Activated CD4-positive, alpha-beta T cell treated with anti-CD3 and anti-CD28 coated beads, Interleukin-2, amount 50 U/mL, for 24 hours (primary cell): ENCODE data around the gene DAZAP2.
"Not testable (repeated sequence)": the region's sequence is repeated elsewhere in the genome, so short reads cannot be mapped to it uniquely, and the experiment has no call there.

Source experiments
- DNase-seq, 2 donors: peaks; one replicate each; pipeline ENCODE4 v3.0.0-alpha.2; 2020; ENCODE audit warnings: low read depth in 1 of 2, low spot score in 1 of 2

Gene DAZAP2

GRCh38 chr12:51217133-51217967, 21.3 kb upstream of the DAZAP2 start:
- no peak for DNase-seq

DNA sequence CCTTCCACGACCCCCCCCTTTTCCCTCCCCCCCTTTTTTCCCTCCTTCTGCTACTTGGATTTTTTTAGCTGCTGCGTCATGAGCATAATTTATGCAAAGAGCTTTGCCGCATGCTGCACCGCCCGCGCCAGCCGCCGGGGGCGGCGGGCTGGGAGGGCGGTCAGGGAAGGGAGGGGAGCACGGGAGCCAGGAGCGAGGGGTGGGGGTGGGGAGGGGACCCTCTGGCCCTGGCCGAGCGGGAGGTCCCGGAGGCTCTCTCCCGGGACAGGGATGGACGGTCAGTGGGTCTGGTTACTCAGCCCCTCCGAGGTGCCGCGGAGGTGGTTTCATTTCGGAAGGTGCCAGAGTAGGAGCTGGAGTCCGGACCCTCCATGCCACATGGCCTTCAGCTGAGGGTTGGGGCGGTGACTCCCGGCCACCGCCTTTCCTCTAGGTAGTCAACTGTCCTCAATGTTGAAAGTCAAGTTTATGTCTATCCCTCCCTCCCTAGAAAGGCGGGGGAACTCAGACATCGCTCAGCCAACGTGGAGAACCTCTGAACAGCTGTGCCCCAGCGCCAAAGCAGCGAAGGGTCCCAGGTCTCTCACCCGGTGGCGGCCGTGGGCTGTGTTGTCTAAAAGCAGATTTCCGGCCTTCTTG, 20.5 kb upstream of the DAZAP2 start, which contains the start of gene POU6F1:
POU6F1 (minus strand) TSS at position 95 of the 639 bp plus-strand sequence. CDS start 11,226 bp downstream, outside the sequence.
- DNase-seq: peak; percentile 49 to 56

DNA sequence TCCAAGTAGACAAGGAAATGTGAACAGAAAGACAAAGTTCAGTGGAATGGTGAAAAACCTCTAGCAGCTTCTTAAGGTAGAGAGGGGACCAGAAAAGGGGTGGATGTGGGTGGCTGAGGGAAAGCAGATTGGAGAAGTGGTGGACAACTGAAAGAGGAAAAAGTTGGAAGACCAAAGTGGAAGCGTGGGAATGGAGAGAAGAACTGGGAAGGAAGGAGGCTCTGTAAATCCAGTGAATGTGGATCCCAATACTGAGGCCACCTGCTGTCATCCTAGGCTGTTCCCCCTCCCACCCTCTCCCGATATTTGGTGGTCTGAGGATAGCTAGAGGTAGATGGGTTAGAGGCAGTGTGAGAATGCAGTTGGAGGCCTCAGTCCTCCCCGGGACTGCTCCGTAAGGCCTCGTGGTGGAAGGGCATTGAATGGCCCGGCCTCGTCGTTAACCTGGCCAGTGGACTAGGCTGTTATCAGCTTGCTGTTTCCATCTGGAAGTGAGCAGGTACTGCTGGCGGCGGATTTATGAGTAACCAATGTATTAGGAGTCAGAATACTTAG, 19.9 kb upstream of the DAZAP2 start:
- DNase-seq: no peak

GRCh38 chr12:51219322-51219721, 19.3 kb upstream of the DAZAP2 start:
- no peak for DNase-seq

DNA sequence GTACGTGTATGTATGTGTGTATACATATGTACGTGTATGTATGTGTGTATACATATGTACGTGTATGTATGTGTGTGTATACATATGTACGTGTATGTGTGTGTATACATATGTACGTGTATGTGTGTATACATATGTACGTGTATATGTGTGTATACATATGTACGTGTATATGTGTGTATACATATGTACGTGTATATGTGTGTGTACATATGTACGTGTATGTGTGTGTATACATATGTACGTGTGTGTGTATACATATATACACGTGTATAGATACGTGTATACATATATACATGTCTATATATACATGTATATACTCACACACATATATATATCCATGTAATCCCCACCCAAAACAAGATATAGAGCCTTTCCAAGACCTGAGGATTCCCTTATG, 18.8 kb upstream of the DAZAP2 start:
- DNase-seq: not testable (repeated sequence)

DNA sequence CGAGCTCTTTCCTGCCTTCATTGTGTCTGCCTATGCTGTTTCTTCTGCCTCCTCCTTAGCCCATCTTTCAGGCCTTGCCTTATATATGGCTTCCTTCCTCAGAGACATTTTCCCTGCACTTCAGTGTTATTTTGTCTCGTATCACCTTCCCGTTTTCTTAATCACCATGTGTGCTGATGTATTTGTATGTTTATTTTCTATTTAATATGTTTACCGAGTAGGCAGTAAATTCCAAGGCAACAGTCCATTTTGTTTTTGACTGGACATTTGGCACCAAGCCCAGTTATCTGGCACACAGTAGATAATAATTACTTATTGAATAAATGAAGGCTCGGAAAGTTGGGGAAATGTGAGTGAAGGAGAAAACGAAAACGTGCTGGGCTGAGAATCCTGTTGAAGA, 16.2 kb upstream of the DAZAP2 start:
- no peak for DNase-seq

DNA sequence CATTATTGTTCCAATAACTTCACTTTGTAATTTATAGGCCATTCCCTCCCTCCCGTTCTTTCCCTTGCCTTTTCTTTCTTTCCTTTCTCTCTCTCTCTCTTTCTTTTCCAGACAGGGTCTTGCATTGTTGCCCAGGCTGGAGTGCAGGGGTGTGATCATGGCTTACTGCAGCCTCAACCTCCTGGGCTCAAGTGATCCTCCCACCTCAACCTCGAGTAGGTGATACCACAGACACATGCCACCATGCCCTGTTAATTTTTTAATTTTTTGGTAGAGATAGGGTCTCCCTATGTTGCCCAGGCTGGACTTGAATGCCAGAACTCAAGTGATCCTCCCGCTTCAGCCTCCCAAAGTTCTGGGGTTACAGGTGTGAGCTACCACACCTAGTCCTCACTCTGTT, 14.0 kb upstream of the DAZAP2 start:
- DNase-seq: no peak

DNA sequence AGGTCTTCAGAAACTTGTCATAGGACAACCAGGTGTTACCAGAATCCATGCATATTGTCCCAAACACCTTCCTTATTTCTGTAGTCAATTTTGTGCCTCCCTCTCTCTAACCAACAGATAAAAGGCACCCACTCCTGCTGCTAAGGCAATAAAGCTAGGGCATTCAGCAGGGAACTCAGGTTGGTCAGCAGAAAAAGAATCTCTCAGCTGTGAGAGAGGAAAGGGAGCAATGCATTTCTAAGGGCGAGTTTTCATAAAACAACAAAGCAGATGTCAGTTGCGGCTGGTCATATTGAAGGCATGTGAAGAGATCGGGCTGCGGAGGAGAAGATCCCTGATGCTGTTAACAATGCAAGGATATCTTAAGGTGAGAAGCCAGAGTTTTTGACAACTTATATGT, 13.4 kb upstream of the DAZAP2 start:
- DNase-seq: no peak

- DNase-seq: no peak
Measured at GRCh38 chr12:51225771-51226170, 12.9 kb upstream of the DAZAP2 start.

DNA sequence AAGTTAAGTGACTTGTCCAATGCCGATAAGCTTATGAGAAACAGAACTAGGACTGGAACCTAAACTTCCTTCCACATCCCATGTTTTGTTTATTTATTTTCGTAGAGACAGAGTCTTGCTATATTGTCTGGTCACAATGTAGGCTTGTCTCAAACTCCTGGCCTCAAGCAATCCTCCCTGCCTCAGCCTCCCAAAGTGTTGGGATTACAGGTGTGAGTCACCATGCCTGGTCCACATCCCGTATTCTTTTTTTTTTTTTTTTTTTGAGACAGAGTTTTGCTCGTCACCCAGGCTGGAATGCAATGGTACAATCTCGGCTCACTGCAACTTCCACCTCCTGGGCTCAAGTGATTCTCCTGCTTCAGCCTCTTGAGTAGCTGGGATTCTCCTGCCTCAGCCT, 11.5 kb upstream of the DAZAP2 start:
- not testable (repeated sequence) for DNase-seq

GRCh38 chr12:51227962-51228361, 10.7 kb upstream of the DAZAP2 start:
- DNase-seq: no peak

- no peak for DNase-seq
Measured at GRCh38 chr12:51229116-51229809, 9.4 kb upstream of the DAZAP2 start.

DNA sequence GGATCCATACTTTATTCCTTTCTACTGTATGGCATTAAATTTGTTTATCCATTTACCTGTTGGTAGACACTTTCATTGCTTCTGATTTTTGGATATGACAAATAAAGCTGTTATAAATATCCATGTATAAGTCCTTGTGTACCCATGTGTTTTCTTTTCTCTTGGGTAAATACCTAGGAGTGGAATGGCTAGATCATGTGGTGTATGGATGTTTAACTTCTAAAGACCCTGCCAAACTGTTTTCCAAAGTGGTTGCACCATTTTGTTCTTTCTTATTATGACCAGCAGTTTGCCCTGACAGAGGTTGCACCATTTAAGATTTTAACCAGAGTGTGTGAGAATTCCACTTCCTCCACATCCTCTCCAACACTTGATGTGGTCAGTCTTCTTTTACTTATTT, 6.0 kb upstream of the DAZAP2 start:
- no peak for DNase-seq

- DNase-seq: no peak
Measured at GRCh38 chr12:51234530-51234929, 4.1 kb upstream of the DAZAP2 start.

- DNase-seq: no peak
Measured at GRCh38 chr12:51238037-51238509, 553 bp upstream of the DAZAP2 start.

DNA sequence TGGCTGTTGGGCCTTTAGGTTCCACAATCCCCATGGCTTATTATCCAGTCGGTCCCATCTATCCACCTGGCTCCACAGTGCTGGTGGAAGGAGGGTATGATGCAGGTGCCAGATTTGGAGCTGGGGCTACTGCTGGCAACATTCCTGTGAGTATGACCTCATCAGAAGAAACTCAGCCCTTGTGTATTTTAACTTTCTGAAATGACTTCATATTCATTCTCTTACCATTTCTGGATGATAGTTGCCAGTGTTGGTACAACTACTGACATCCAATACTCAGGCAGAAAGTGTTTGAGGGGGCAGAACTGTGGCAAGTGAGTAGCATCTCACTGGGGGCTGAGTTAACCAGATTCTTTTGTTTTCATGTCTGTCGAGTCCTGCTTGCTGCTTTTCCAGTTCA, 2.3 kb downstream of the DAZAP2 start:
- DNase-seq: no peak

GRCh38 chr12:51242120-51242519, 3.5 kb downstream of the DAZAP2 start:
- no peak for DNase-seq

- DNase-seq: no peak
Measured at GRCh38 chr12:51242876-51243275, 4.2 kb downstream of the DAZAP2 start.

DNA sequence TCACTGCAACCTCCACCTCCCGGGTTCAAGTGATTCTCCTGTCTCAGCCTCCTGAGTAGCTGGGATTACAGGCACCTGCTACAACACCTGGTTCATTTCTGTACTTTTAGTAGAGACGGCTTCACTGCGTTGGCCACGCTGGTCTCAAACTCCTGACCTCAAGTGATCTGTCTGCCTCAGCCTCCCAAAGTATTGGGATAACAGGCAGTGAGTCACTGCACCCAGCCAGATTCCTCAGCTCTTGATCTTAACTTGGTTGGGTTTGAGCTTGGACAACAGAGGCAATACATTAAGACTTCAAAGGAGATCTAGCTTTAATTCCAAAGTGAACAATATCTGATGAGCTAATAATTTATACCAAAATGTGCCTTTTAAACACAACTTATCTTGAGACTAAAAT, 5.6 kb downstream of the DAZAP2 start:
- DNase-seq: no peak

DNA sequence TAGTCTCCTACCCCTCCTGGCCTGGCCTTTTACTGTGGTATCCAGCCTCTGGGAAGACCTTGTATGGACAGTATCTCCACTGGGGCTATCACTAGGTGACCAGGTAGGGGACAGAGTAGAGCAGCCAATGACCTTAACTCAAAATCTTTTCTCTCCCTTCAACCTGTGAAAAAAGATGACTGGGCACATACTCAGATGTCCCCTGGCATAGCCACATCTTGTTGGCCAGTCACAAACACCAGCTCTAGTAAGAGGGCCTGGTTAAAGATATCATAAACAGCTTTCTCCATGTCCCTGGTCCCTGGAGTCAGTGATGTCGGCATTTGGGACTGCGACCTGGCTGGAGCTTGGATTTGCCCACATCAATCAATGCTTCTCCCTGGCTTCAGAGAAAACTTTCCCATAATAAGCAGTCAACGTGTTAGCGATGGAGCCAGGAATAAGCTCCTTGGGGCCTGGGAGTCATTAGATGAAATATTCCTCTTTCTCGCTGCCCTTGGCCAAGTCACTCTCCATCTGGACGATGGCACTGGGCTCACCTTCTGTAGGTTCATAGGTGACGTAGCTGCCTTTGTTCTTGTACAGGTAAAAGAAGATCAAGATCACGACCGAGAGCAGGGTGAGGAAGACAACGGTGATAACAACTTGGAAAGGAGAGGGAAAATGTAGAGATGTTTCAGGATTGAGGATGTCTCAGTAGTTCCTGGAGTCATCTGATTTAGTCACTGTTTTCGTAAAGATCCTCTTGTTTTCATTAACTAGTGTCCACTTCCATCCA, 7.0 kb downstream of the DAZAP2 start:
- no peak for DNase-seq
